H1 (cell line): ENCODE measurements around the gene GALNT6. TPM values are rescaled to one million over a fixed set of nuclear protein-coding genes. Genes with fewer than 3 reads are reported as not detected.

Experiments used
- CTCF ChIA-PET: fragments of 300-600 bp; sonication (Branson Sonifier 250); formaldehyde crosslinking; loops from one replicate; lab custom pipeline; 2021; ENCODE audit not compliant: partially characterized antibody; lab: Charles Lee
- POLR2A ChIA-PET: fragments of 300-600 bp; sonication (Branson Sonifier 250); formaldehyde crosslinking; loops from one replicate; lab custom pipeline; 2021; ENCODE audit warnings: inconsistent platforms; ENCODE audit not compliant: partially characterized antibody; lab: Charles Lee
- DNase-seq, 2 experiments: peaks; one replicate each; pipeline versions ENCODE4 v3.0.0 to v3.0.0-alpha.2; 2010 to 2022; ENCODE audit warnings: low spot score in 2 of 2, low read depth in 1 of 2, mixed read lengths in 1 of 2
- FAIRE-seq: peaks from 2 replicates; lab custom pipeline; 2011; peaks lifted over from hg19 to GRCh38; lab: Jason Lieb, UNC
- H2AFZ ChIP-seq: 2 replicates; pipeline ENCODE4 v1.8.1; 2012; ENCODE audit warnings: low read length, inconsistent platforms
- H2AK5ac ChIP-seq: 2 replicates; pipeline ENCODE4 v1.6.1; 2013; ENCODE audit warnings: low read depth, low read length
- H2BK120ac ChIP-seq: replicated peaks from 2 replicates; pipeline ENCODE3; 2013; ENCODE audit warnings: low read depth, low read length, inconsistent platforms
- H2BK12ac ChIP-seq: 2 replicates; pipeline ENCODE4 v1.6.1; 2013; ENCODE audit warnings: low read depth, low read length
- H2BK15ac ChIP-seq: 2 replicates; pipeline ENCODE4 v1.6.1; 2013; ENCODE audit warnings: low read length
- H2BK20ac ChIP-seq: 2 replicates; pipeline ENCODE4 v1.6.1; 2013; ENCODE audit warnings: low read length
- H2BK5ac ChIP-seq: 2 replicates; pipeline ENCODE4 v1.6.1; 2013; ENCODE audit warnings: low read depth, low read length
- H3K14ac ChIP-seq: 2 replicates; pipeline ENCODE4 v1.6.1; 2013; ENCODE audit warnings: inconsistent platforms; ENCODE audit not compliant: insufficient read length
- H3K18ac ChIP-seq: 2 replicates; pipeline ENCODE4 v1.6.1; 2013; ENCODE audit warnings: low read length; ENCODE audit errors: extremely low read depth
- H3K23ac ChIP-seq: 2 replicates; pipeline ENCODE4 v1.6.1; 2013; ENCODE audit warnings: inconsistent platforms; ENCODE audit not compliant: insufficient read length
- H3K23me2 ChIP-seq: 2 replicates; pipeline ENCODE4 v1.6.1; 2013; ENCODE audit warnings: low read depth, low read length
- H3K27ac ChIP-seq: 2 replicates; pipeline ENCODE4 v1.6.1; 2011; ENCODE audit warnings: low read depth, low read length, inconsistent platforms
- H3K27me3 ChIP-seq, 4 experiments: replicated peaks in 1 of 4; 1 replicate in 1 of 4; 2 replicates in 3 of 4; pipeline versions ENCODE4 v1.6.1 to v1.8.1; 2011 to 2013; ENCODE audit warnings: low read length in 3 of 4, mild to moderate bottlenecking in 3 of 4, inconsistent platforms in 2 of 4, mixed read lengths in 2 of 4, moderate library complexity in 1 of 4; ENCODE audit not compliant: control insufficient read depth in 3 of 4, insufficient read depth in 3 of 4; ENCODE audit errors: extremely low read depth in 1 of 4
- H3K36me3 ChIP-seq, 4 experiments: 2 replicates each; pipeline versions ENCODE4 v1.6.1 to v1.8.1; 2011 to 2013; ENCODE audit warnings: mild to moderate bottlenecking in 4 of 4, low read length in 3 of 4, moderate library complexity in 2 of 4, control low read depth in 1 of 4, inconsistent platforms in 1 of 4; ENCODE audit not compliant: insufficient read depth in 4 of 4, control insufficient read depth in 2 of 4
- H3K4ac ChIP-seq: replicated peaks from 2 replicates; pipeline ENCODE3; 2013; ENCODE audit warnings: low read length, low read depth, mixed read lengths, inconsistent platforms; ENCODE audit not compliant: insufficient read length
- H3K4me1 ChIP-seq, 4 experiments: replicated peaks in 1 of 4; 1 replicate in 1 of 4; 2 replicates in 3 of 4; pipeline versions ENCODE4 v1.6.1 to v1.8.1; 2011 to 2013; ENCODE audit warnings: low read length in 3 of 4, inconsistent platforms in 2 of 4, mixed read lengths in 1 of 4; ENCODE audit not compliant: insufficient read depth in 4 of 4, control insufficient read depth in 3 of 4
- H3K4me2 ChIP-seq, 2 experiments: 2 replicates each; pipeline versions ENCODE4 v1.6.1 to v1.8.1; 2011 to 2013; ENCODE audit warnings: low read depth in 2 of 2, low read length in 2 of 2, control low read depth in 1 of 2, inconsistent platforms in 1 of 2, mild to moderate bottlenecking in 1 of 2; ENCODE audit not compliant: insufficient read depth in 1 of 2
- H3K4me3 ChIP-seq, 4 experiments: fragments of 200-600, 300-600 bp in 1 of 4; sonication (generic), shearing (Covaris generic), sonication (Bioruptor Twin) in 1 of 4; 2 replicates each; pipeline versions ENCODE4 v1.5.1 to v1.8.1; 2011 to 2016; ENCODE audit warnings: low read length in 4 of 4, low read depth in 3 of 4, control low read depth in 2 of 4, inconsistent platforms in 2 of 4, mild to moderate bottlenecking in 2 of 4, mixed read lengths in 1 of 4, moderate library complexity in 1 of 4; ENCODE audit not compliant: insufficient read depth in 2 of 4; ENCODE audit errors: extremely low read depth in 1 of 4
- H3K56ac ChIP-seq: replicated peaks from 2 replicates; pipeline ENCODE3; 2013; ENCODE audit warnings: low read depth, mild to moderate bottlenecking, mixed read lengths, low read length, inconsistent platforms; ENCODE audit not compliant: insufficient read length
- H3K79me1 ChIP-seq: 2 replicates; pipeline ENCODE4 v1.6.1; 2013; ENCODE audit warnings: low read depth, low read length, control low read depth
- H3K79me2 ChIP-seq, 2 experiments: 2 replicates each; pipeline versions ENCODE4 v1.6.1 to v1.8.1; 2012 to 2013; ENCODE audit warnings: low read length in 2 of 2, mild to moderate bottlenecking in 2 of 2, inconsistent platforms in 1 of 2; ENCODE audit not compliant: insufficient read depth in 2 of 2, control insufficient read depth in 1 of 2
- H3K9ac ChIP-seq, 4 experiments: replicated peaks in 1 of 4; 1 replicate in 1 of 4; 2 replicates in 3 of 4; pipeline versions ENCODE4 v1.6.1 to v1.8.1; 2011 to 2013; ENCODE audit warnings: low read depth in 3 of 4, low read length in 3 of 4, control low read depth in 2 of 4, mild to moderate bottlenecking in 2 of 4, moderate library complexity in 2 of 4, inconsistent platforms in 1 of 4; ENCODE audit errors: extremely low read depth in 1 of 4
- H3K9me3 ChIP-seq, 2 experiments: 2 replicates each; pipeline versions ENCODE4 v1.6.1 to v1.8.1; 2012 to 2013; ENCODE audit warnings: mild to moderate bottlenecking in 2 of 2, moderate library complexity in 2 of 2, control low read depth in 1 of 2, inconsistent platforms in 1 of 2, low read depth in 1 of 2, low read length in 1 of 2, mixed read lengths in 1 of 2; ENCODE audit not compliant: insufficient read depth in 2 of 2
- H4K20me1 ChIP-seq, 2 experiments: replicated peaks in 1 of 2; 2 replicates each; pipeline versions ENCODE3 to v1.8.1; 2011 to 2013; ENCODE audit warnings: inconsistent platforms in 2 of 2, low read length in 2 of 2, mild to moderate bottlenecking in 1 of 2; ENCODE audit not compliant: insufficient read depth in 2 of 2, control insufficient read depth in 1 of 2
- H4K5ac ChIP-seq: 2 replicates; pipeline ENCODE4 v1.6.1; 2013; ENCODE audit warnings: low read length, low read depth, mixed read lengths, inconsistent platforms; ENCODE audit not compliant: insufficient read length
- H4K8ac ChIP-seq: 2 replicates; pipeline ENCODE4 v1.8.0; 2013; ENCODE audit warnings: mild to moderate bottlenecking, moderate library complexity, low read length, inconsistent platforms; ENCODE audit not compliant: insufficient read depth; ENCODE audit errors: extremely low read depth
- H4K91ac ChIP-seq: replicated peaks from 2 replicates; pipeline ENCODE3; 2013; ENCODE audit warnings: low read length, mixed read lengths, inconsistent platforms; ENCODE audit not compliant: insufficient read length
- CREB1 ChIP-seq: IDR thresholded peaks from 2 replicates; pipeline ENCODE4 v1.6.1; 2012; ENCODE audit warnings: inconsistent platforms
- CTBP2 ChIP-seq: IDR thresholded peaks from 2 replicates; pipeline ENCODE4 v1.7.0; 2011; ENCODE audit warnings: borderline replicate concordance, mild to moderate bottlenecking, moderate library complexity, mixed read lengths, low read length; ENCODE audit not compliant: insufficient read depth, insufficient read length
- KDM4A ChIP-seq: IDR thresholded peaks from one replicate; pipeline ENCODE4 v1.7.1; 2012; ENCODE audit warnings: low read depth, mild to moderate bottlenecking, moderate library complexity, low read length, inconsistent platforms; ENCODE audit not compliant: severe bottlenecking
- SIN3A ChIP-seq, 2 experiments: IDR thresholded peaks in 1 of 2; conservative IDR thresholded peaks in 1 of 2; 2 replicates each; pipeline ENCODE4 v1.6.1; 2011 to 2012; ENCODE audit warnings: low read length in 2 of 2, improper control_type of control experiment in 1 of 2, low read depth in 1 of 2, mild to moderate bottlenecking in 1 of 2
- USF2 ChIP-seq: IDR thresholded peaks from 2 replicates; pipeline ENCODE4 v1.6.1; 2011; ENCODE audit warnings: low read length, improper control_type of control experiment
- WGBS, 2 experiments: shearing (Covaris generic) in 1 of 2; methylation state at CpG; one replicate each; pipeline versions ENCODE4 v1.1.6 to v1.1.7; 2013 to 2015; ENCODE audit warnings: low lambda C conversion rate in 2 of 2, mixed read lengths in 2 of 2, inconsistent platforms in 1 of 2, low coverage in 1 of 2, missing lambda C conversion rate in 1 of 2; ENCODE audit not compliant: insufficient replicate concordance in 2 of 2, insufficient coverage in 1 of 2, insufficient read length in 1 of 2; ENCODE audit errors: extremely low coverage in 1 of 2, missing lambda C conversion rate in 1 of 2; 5-methylcytosine and 5-hydroxymethylcytosine counted together
- polyA plus RNA-seq, 7 experiments: library from polyadenylated mRNA; depleted of rRNA in 3 of 7; stranded (reverse) in 5 of 7; unstranded in 2 of 7; fragments of >200 nt in 5 of 7; fragments of 200-250 nt in 2 of 7; gene quantifications; 1 replicate in 5 of 7; 2 replicates in 1 of 7; 4 replicates in 1 of 7; pipeline versions ENCODE4 v1.2.1 to v1.2.3, GENCODE V29; 2011 to 2013; ENCODE audit warnings: missing spikeins in 2 of 7, mixed read lengths in 2 of 7
- total RNA-seq: library from RNA; stranded (reverse); fragmentation: NEBNext Ultra II Directional; extraction: Animal tissue kit (Norgen Biotek cat#: 25700); gene quantifications from 2 replicates; pipeline ENCODE4 v1.2.1, GENCODE V29; 2021

The GALNT6 gene
- total and polyA plus RNA-seq, 2 of the 8 experiments (the other 6 are each of a cell fraction or from before 2014, with no cell fraction given): 5.8 to 10.7 TPM

DNA sequence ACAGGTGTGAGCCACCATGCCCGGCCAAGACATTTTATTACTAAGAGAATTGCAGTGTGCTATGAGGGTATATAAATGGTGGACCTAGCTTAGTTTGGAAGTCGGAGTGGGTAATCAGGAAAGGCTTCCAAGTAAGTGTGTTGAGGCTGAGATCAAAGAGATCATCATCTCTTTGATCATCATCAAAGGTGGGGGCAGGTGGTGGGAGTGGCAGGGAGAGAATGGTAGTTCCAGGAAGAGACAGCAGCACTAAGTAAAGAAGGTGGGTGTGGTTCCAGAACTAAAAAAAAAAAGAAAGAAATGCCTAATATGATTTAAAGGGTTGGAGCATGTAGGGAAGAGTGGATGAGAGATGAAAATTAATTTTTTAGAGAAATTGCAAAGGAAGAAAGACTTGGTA, 48.1 kb upstream of the GALNT6 start:
- H2AK5ac ChIP-seq: no peak overlapping the region
- H3K36me3 ChIP-seq: no peaks in the 10 kb centered on the region
- no peak overlapping the region for H2BK15ac ChIP-seq
- ChIA-PET POLR2A (interaction anchor here (1.2 kb wide), 1 partner anchor 10 kb away, joined by 3 read pairs; no protein-coding TSS in a partner anchor), CTCF (interaction anchor here (0.6 to 1.9 kb wide), 5 partner anchors 9 to 305 kb away, joined by 3 to 8 read pairs (median 3); no protein-coding TSS in a partner anchor)
- H3K4me3 ChIP-seq: no peak overlapping the region
- no peaks in the 10 kb centered on the region for H3K23me2 ChIP-seq
- H2BK12ac ChIP-seq: no peak overlapping the region
- H3K79me1 ChIP-seq: no peaks in the 10 kb centered on the region
- H3K4ac ChIP-seq: no peak overlapping the region
- H4K8ac ChIP-seq: no peak overlapping the region
- H2BK20ac ChIP-seq: no peak overlapping the region
- H3K4me2 ChIP-seq: no peak overlapping the region
- no peak overlapping the region for H4K91ac ChIP-seq
- H3K14ac ChIP-seq: no peak overlapping the region
- H3K4me1 ChIP-seq: no peaks in the 10 kb centered on the region; a peak in 1 of 7 replicates
- H3K27me3 ChIP-seq: no peaks in the 10 kb centered on the region
- no peak overlapping the region for H3K56ac ChIP-seq
- no peak overlapping the region for H3K18ac ChIP-seq
- no peaks in the 10 kb centered on the region for H4K20me1 ChIP-seq
- H3K9me3 ChIP-seq: no peaks in the 10 kb centered on the region
- H3K27ac ChIP-seq: no peak overlapping the region
- WGBS, 2 experiments: 85% methylated on average over 2 of the region's 2 CpGs; no CpG with 5 or more reads in 1 of the 2 experiments
- H4K5ac ChIP-seq: no peak overlapping the region
- H3K9ac ChIP-seq: no peak overlapping the region
- H2BK5ac ChIP-seq: no peak overlapping the region
- no peak overlapping the region for H2AFZ ChIP-seq
- no peak for DNase-seq
- H2BK120ac ChIP-seq: no peak overlapping the region
- H3K79me2 ChIP-seq: no peaks in the 10 kb centered on the region
- no peak overlapping the region for H3K23ac ChIP-seq
- FAIRE-seq: no peak
- no peak for TF ChIP-seq USF2
- TF ChIP-seq CTBP2: no peak
- no peak for TF ChIP-seq CREB1
- no peak for TF ChIP-seq SIN3A (conservative IDR thresholded peaks at IDR 0.05 in 1 of 2, IDR thresholded peaks at IDR 0.05 in 1 of 2; ENCODE audit: low read depth in 1 of 2, low read length in 2 of 2)
- TF ChIP-seq KDM4A: no peak
